Measurements from ENCODE around the gene RGS19.
A peak's percentile ranks its signal among the peaks of the same experiment; 100 is the strongest.

The RGS19 gene

DNA sequence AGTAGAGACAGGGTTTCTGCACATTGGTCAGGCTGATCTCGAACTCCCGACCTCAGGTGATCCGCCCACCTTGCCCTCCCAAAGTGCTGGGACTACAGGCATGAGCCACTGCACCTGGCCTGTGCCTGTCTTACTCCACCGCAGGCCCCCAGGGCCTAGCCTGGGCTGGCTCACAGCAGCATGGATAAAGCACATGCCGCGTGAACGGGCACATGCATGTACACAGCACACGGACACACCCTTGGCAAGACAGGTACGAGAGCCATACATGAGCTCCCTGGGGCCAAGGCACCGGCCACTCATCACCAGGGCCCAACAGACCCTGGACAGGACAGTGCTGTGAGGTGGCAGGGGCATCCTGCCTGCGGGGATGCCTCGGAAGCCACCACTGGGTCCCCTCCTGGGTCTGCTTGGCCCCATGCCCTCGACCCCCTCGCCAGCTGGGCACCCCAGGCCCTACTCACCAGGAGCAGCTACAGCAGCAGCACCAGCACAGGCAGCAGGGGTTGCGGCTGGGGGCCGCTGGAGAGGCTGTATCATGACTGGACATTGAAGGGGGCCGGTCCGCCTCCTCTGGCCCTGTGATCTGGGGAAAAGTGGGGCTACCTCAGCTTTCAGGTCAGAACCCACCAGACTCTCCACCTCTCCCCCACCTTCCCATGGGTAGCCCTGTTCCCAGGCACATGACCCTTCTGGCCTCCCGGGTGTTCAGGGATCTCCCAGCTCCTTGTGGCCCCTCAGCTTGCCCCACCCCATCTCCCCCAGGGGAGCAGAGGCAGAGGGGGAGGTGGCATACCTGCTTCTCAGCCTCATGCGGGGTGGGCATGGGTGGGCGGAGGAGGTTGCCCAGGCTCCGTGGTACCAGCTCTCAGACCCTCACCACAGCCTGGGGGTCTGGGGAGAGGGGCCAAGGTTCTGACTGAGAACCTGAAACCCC is 3.0 kb downstream of the RGS19 start:
- DNase-seq = no peak

DNA sequence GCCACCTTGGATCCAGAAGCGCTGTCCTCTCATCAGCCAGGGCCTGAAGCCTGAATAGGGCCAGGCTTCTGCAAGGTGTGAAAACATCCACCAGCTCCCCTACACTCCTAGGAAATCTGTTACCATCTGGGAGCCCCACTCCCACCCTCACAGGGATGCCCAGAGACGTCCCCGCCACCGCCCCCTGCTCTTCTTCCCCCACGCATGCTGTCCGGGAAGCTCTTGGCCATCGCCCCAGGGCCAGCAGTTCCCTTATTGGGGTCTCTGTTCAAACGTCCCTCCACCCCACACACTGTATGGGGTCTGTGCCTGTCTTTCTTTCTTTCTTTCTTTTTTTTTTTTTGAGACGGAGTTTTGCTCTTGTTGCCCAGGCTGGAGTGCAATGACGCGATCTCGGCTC is 3.8 kb downstream of the RGS19 start:
- DNase-seq = no peak

DNA sequence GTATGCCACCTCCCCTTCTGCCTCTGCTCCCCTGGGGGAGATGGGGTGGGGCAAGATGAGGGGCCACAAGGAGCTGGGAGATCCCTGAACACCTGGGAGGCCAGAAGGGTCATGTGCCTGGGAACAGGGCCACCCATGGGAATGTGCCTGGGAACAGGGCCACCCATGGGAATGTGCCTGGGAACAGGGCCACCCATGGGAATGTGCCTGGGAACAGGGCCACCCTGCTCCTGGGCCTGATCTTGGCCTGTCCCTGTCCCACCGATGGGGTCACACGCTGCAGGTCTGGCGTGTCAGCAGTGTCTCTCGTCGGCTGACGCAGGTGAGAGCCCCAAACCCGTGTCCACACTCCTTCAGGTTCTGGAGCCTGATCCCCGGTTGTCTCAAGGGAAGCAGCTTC is 4.4 kb downstream of the RGS19 start:
- no peak for DNase-seq

DNA sequence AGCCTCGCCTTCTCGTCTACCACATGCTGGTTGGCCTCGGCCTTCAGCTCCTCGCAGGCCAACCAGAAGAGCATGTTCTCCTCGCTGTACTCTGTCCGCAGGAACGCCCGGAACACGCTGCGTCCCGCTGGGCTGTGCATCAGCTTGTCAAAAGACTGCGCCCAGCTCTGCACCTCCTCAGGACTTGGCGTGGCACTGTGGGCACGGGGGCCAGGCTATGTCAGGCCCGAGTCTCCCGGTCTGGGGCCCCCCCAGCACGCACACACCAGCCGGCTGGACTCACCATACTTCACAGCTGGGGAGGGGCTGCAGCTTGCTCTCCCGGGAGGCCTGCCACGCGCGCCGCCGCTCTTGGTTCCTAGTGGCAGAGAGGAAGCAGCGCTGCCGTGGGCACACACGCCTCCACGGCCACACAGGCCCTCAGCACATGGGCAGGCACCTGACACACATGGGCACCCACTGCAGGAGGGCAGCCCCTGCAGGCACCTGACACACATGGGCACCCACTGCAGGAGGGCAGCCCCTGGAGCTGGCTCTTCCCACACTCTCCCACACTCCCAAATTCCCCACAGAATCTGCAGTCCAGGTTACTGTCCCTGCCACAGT is 5.0 kb downstream of the RGS19 start:
- no peak for DNase-seq

DNA sequence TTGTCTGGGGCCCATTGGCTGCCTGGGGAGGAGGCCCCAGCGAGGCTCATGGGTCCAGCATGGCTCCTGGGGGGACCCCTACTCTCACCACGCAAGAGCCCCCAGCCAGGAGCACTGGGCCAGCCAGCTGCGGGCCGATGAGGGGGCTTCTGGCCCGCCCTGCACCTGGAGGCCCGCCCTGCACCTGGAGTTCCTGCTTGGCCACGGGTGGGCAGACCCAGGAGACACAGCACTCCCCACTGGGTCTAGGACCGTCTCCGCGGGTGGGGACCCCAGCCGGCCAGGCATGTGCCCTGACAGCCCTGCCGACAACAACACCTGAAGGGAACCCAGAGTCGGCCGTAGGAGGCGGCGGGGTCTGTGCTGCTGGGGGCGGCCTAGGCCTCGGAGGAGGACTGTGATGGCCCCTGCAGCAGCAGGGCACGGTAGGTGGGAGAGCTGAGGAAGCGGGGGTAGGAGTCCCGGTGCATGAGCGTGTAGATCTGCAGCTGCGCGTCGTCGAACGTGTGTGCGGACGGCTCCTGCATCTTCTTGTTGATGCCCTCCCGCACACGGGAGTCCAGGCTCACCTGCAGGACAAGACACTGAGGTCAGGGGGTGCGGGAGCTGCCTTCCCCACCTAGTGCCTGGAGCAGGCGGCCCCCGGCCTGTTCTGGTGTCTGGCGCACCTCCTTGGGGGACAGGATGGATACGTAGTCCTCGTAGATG is 5.7 kb downstream of the RGS19 start:
- no peak for DNase-seq

DNA sequence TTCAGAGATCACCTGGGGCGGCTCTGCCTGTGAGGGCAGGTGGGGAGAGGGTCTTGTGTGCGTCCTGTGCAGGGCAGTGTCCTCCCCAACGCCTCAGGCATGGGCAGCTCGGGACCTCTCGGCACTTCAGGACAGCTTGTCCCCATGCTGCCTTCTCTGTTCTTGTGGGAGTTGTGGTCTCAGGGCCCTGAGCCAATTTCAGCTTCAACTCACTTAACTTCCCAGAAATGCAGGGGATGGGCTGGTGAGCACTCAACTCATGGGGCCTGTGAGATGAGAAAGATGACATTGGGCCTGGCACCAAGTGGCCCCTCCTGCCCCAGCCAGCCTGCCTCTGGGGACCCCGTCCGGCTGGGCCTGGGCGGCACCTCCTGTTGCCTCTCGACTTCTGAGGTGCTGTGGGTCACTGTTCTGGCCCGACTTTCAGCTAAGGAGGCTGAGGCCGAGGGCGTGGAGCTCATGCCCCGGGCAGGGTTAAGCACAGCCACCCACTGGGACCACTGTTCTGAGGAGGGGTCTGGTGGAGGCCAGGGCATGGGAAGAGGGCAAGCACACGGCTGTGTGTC is 6.7 kb downstream of the RGS19 start:
- DNase-seq = no peak

DNA sequence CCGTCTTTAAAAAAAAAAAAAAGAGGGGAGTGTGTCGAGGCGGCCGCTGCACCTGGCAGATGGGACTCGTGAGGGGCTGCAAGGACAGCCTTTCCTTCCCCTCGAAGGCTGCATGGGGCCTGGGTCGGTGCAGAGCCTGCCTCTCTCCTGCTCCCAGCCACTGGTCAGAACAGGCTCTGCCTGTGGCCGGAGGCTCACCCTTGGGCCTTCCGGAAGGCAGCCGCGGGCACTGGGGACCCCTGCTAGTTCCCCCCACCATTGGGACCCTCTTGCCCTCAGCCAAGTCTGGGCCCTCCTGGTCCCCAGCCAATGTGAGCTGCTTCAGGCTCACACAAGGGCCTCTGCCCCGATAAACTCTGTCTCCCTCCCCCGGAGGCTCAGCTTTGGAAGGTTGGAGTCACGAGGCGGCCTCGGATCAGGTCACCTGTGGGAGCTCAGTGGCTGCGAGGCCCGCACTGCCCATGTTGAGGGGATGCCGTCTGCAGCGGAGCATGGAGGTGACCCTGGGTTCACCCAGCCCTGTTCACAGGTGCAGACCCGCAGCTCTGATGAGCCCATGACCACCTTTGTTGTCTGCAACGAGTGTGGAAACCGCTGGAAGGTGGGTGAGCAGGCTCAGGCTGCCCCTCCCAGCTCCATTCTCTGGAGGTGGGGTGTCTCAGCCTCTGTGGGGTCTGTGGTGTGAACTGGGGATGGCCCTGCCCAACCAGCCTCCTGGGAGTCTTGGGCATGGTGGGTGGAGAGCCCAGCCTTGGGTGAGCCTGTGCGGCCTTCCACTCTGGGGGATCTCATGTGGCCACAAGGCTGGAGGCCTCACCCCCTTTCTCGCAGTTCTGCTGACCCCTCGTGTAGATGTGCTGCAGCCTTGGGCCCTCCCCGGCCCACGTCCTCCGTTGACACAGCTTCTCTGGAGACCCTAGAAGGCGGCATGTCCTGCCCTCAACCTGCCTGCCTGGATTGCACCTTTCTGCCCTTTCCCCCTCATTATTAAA is 7.7 kb downstream of the RGS19 start:
- no peak for DNase-seq

DNA sequence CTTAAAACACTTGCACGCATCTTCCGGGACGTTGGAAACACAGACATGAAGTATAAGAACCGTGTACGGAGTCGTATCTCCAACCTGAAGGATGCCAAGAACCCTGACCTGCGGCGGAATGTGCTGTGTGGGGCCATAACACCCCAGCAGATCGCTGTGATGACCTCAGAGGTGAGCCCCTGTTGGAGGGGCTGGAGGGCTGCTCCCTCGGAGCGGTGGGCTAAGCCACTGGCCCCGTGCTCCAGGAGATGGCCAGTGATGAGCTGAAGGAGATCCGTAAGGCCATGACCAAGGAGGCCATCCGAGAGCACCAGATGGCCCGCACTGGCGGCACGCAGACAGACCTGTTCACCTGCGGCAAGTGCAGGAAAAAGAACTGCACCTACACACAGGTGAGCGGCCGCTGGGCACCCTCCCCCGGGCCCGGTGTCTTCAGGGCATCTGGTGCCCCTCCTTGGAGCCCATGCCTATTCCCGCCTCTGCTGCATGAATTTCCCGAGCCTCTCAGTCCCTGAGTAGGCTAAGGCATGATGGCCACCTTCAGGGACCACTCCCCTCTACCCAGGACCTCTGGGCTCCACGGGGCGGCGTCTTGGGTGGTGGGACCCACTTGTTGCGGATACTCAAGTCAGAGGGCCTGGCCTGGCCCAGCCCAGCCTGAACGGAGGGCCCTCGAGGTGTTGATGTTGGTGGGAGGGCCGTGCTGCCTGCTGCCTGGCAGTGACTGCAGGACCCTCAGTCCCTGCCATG is 8.9 kb downstream of the RGS19 start:
- DNase-seq = no peak

DNA sequence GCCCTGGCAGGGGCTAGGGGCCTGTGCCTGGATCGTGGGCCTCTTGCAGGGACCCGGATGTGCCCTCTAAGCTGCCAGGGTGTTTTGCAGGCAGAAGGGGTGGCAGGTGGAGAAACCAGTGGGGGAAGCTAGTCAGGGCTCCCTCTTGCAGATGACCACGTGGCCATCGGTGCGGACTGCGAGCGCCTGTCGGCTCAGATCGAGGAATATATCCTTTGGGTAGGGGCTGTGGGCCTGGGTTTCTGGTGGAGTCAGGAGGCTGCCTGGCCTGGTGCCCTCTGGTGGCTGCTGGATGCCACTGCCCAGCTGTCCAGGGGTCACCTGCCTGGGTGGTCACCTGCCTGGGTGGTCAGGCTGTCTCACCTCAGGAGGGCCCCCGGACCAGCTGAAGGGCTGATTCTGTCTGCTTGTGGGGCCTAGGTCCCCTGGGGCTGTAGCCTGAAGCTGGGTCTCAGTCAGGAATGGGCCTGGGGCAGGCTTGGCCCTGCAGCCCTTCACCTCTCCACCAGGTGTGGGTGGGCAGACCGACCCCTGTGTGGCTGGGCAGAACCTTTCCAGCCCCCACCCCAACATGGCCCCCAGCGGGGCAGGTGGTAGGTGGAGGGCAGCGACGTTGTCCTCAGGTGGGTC is 9.6 kb downstream of the RGS19 start:
- no peak for DNase-seq

DNA sequence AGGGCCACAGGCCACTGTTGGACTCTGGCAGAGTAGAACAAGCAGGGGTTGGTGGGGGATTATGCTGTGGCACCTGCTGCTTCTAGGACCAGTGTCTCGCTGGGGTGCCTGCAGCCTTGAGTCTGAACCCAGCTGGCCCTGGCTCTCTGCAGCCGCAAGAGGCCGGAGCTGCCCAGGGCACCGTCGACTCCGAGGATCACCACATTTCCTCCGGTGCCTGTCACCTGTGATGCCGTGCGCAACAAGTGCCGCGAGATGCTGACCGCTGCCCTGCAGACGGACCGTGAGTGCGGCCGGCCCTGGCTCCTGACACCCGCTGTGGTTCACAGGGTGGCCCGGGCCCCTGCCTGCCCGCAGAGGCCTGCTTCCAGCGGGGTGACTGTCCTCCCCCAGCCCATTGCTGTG is 10.1 kb downstream of the RGS19 start:
- no peak for DNase-seq

DNA sequence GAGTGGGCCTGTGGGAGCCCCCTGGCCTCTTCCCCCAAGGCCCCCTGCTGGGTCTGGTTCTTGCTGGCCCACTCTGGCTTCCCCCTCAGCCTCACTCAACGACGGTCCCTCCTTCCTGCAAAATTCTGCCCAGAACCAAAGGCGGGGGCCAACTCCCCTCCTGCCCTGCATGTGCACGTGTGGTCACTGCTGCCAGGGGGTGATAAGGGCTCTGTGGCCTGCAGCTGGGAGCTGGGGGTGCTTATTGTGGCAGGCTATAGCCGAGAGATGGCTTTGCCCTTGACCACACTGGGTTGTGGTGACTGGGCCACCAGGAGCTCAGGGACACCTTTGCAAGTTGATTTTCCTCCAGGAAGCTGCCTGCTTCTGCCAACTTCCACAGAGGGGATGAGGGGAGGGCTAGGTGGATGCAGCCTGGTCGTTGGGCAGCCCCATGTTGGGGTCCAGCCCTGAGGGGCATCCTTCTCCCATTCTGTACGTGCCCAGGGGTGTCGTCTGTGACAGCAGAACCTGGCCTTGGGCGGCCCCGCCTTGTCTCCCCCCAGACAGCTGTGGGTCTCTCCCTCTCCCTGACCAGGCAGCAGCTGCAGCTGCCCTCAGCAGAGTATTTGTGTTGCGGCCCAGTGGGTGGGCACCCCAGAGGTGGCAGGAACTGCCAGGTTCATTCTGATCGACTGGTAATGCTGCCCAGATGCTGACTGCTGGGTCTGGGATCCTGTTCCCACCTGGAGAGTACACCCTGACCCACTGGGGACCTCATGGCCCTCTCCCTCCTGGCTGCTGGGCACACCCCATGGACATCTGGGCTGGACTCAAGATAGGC is 10.7 kb downstream of the RGS19 start:
- no peak for DNase-seq

DNA sequence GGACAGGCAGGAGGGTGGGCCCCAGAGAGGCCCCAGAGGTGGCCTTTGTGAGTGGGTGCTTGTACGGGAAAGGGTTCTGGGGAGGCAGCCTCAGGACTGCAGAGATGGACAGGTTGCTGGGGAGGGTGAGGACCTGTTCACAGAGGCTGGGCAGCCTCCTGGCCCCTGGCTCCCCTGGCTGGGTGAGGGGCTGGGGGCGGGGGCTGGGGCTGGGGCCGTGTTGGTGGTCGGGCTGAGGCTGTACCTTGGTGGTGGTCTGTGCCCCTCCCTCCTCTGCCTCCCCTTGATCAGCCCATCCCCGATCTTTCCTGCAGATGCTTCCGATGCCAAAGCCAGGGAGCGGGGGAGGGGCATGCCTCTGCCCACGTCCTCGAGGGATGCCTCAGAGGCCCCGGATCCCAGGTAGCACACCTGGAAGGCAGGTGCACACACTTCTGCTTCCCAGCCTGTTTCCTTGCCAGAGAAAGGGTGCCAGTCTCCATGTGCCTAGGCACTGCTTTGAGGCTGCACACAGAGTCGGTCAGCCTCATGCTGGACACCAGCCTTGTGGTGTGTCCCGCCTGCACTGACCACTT is 11.5 kb downstream of the RGS19 start:
- no peak for DNase-seq

DNA sequence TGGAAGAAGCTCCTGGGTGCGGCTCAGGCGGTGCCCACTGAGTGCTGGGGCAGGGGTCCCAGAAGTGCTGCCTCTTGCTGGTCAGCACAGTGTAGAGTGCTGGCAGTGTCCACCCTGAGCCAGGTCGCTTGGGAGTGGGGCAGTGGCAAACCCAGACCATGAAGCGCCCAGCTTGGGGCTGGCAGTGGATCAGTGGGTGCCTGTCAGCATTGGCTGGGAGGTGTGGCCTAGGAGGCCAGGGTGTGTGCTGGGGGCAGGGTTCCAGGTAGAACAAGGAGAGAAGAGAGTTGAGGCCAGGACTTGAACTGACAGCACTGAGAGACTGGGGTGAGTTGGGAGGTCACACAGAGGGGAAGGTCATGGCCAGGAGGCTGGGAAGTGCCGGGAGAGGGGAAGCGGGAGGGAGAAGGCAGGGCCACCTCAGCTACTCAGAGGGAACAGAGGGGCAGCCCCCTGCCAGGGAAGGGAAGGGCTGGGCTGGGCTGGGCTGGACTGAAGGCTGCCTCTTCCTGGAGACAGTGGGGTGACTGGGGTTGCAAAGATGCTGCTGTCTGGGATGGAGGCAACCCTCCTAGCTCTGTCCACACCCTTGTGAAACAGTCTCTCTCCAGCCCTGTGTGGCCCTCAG is 12.2 kb downstream of the RGS19 start:
- DNase-seq = no peak

DNA sequence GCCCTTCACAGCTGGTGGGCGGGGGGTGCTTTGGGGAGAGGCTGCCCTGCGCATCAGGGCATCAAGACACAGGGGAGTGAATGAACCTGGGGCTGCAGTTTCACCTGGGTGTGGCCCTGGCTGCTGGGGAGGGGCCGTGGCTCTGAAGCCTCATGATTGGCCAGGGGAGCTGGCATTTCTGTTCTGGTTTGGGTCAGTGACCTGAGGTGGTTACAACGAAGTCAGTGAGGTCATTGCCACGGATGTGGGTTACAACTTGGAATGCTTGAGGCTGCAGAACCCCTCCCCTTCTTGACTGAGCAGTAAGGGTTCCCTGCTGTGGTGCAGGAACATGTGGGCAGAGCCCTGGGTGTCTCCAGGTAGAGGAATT is 13.4 kb downstream of the RGS19 start:
- DNase-seq = no peak

DNA sequence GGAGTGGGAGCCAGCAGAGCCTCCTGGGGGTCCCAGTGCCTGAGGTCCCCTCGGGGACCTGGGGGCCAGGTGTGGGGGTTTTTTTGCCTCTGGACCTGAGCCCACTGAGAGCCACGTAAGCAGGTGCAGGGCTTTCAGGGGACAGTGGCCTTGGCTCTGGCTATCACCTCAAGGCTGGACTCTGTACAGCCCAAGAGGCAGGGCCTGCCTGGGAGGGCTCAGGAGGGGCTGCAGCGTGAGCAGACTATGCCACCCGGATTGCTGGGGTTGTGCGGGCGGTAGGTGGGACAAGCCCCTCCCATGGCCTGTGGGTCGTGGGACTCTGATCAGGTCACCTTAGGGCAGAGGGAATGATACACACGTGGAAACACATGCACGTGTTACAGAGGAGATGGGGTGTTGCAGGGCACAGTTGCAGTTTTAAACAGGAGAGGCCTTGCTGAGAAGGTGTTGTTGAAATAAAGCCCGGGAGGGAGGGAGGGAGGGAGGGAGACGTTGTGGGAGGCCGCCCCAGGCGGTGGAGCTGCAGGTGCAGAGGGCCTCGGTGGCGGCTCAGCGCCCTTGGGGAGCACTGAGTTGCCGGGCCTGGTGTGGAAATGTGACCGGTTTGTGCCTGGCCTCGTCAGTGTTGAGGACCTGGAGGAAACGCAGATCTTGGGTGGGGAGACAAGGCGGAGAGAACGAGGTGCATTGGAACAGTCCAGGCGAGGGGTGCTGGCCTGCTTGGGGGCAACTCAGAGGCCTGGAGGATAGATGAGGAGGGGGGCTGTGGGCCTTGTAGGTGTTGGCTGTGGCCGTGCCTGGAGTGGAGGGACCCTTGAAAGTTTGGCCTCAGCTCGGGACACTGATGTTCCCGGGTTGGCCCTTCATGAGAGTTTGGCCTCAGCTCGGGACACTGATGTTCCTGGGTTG is 14.0 kb downstream of the RGS19 start:
- DNase-seq = no peak

DNA sequence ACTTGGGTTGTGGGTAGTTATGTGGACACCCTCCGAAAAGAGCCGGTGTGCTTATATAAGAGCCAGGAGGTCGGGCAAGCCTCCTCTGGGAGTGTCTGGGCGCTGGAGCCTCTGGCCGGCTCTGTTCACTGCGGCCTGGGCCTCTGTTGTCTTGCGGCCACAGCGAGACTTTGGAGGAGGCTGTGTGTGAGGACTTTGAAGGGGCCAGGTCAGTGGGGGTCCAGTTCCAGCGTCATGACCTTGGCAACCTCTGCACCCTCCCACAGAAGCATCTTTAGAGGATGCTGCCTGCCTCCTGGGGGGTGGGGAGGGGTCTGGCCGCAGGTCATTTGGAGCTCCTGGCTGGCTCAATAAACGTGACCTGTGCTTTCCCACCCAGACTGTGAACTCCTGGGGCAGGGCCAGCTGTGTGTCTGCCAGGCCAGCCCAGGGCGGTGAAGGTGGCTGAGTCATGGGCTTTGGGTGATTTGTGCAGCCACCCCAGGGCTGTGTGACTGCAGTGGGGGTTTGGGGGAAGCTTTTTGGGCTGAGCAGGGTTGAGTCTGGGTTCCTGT is 15.1 kb downstream of the RGS19 start:
- no peak for DNase-seq

DNA sequence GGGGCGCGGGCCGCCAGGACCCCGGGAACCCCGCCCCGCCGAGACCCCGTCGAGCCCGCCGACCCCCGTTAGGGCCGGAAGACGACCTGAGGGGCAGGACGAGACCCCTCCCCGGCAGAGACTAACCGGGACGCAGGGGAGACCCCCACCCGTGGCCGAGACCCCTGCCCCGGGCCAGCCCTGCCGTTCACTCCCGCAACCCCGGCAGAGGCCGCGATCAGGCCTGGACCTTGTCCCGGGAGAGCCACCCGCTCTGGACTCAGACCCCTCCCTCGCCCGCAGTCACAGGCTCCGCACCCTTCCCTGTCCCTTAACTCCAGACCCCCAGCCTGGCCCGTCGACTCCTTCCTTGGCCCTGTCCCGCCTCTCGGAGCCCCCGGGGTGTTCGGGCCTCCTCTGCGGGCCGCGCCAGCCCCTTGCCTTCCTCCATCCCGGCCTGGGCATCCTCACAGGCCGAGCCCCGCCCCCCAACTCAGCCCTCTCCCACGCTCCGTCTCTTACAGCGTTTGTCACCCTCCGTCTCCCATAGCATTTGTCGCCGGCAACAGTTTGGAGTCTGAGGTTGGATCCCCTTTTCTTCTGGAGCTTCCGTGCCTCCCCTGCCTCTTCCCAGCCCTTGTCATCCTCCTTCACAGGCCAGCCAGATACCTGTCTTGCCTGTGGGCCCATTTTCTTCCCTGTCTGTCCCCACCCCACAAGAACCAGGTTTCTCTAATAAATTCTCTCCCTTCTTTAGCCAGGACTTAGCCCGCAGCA is 15.8 kb downstream of the RGS19 start:
- DNase-seq = peak; percentile 58

Measured in suppressor macrophage treated with lipopolysaccharide for 4 hours (primary cell).